HG02610 (cell line): Measurements from ENCODE around the gene MAGEA2.
"Not testable (repeated sequence)": the region's sequence is repeated elsewhere in the genome, so short reads cannot be mapped to it uniquely, and the experiment has no call there.

ENCODE experiments used
- ATAC-seq: cut with Tn5 transposase; IDR thresholded peaks from one replicate; pipeline ENCODE4 v1.9.1; 2021; ENCODE audit warnings: mild to moderate bottlenecking, moderate library complexity; ENCODE audit not compliant: unreplicated experiment

Gene MAGEA2

GRCh38 chrX:152709173-152709572 is 44.5 kb downstream of the MAGEA2 start, which contains the start of gene CSAG2:
Gene CSAG2, minus strand, starts transcription at chrX:152709273. Its CDS starts 161 bp downstream, at chrX:152709112.
- ATAC-seq: not testable (repeated sequence)

DNA sequence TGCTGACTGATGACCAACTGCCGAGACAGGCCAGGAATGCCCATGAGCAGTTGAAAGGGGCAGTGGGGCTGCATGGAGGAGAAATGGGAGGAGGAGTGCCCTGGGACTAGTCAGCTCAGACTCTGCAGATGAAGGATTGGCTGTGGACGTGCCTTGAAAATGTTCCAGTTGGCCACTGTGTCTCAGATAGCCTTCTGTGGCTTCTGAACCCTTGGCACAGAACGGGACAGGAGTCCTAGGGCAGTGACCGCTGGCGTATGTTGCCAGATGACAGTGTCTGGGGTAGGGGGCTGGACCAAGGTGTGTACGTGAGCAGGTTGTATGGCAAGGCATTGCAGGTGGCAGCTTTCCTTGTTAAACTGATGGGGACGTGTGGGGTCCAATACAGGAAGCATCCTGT is 47.1 kb downstream of the MAGEA2 start:
- not testable (repeated sequence) for ATAC-seq

DNA sequence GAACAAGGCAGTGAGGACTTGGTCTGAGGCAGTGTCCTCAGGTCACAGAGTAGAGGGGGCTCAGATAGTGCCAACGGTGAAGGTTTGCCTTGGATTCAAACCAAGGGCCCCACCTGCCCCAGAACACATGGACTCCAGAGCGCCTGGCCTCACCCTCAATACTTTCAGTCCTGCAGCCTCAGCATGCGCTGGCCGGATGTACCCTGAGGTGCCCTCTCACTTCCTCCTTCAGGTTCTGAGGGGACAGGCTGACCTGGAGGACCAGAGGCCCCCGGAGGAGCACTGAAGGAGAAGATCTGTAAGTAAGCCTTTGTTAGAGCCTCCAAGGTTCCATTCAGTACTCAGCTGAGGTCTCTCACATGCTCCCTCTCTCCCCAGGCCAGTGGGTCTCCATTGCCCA is 53.3 kb downstream of the MAGEA2 start:
- ATAC-seq: not testable (repeated sequence)
